ENCODE data around the gene ALPL. TPM values are rescaled to one million over a fixed set of nuclear protein-coding genes. Genes with fewer than 3 reads are reported as not detected.
"Not testable (repeated sequence)": the region's sequence is repeated elsewhere in the genome, so short reads cannot be mapped to it uniquely, and the experiment has no call there.

ALPL gene
- total RNA-seq, 2 donors from 2014 or later = not detected

GRCh38 chr1:21550866-21551475 is 41.7 kb downstream of the ALPL start:
- no peak for ATAC-seq (replicated peaks)
- Mint-ChIP-seq H3K9me3 (no peaks in the 10 kb centered on the region), H3K27me3 (peaks cover 19% of the 10 kb centered on the region), H3K4me3 (no peak overlapping the region), H3K27ac (no peak overlapping the region), H3K4me1 (no peaks in the 10 kb centered on the region), H3K36me3 (ENCODE audit: low read depth) (no peaks in the 10 kb centered on the region)

- Mint-ChIP-seq H3K36me3 (ENCODE audit: low read depth) (no peaks in the 10 kb centered on the region), H3K4me3 (no peak overlapping the region), H3K27ac (no peak overlapping the region), H3K9me3 (no peaks in the 10 kb centered on the region), H3K4me1 (no peaks in the 10 kb centered on the region), H3K27me3 (peaks cover 24% of the 10 kb centered on the region)
- ATAC-seq (replicated peaks) = no peak
Measured at GRCh38 chr1:21552715-21553114, 43.5 kb downstream of the ALPL start.

- no peak overlapping the region for H3K27ac Mint-ChIP-seq
- ATAC-seq (replicated peaks) = no peak
- peaks cover 24% of the 10 kb centered on the region for H3K27me3 Mint-ChIP-seq
- no peaks in the 10 kb centered on the region for H3K36me3 Mint-ChIP-seq (ENCODE audit: low read depth)
- no peaks in the 10 kb centered on the region for H3K4me1 Mint-ChIP-seq
- H3K9me3 Mint-ChIP-seq = no peaks in the 10 kb centered on the region
- H3K4me3 Mint-ChIP-seq = no peak overlapping the region
Measured at GRCh38 chr1:21553116-21553926, 44.1 kb downstream of the ALPL start.

GRCh38 chr1:21559788-21560567 is 50.8 kb downstream of the ALPL start:
- H3K27me3 Mint-ChIP-seq = peaks cover 12% of the 10 kb centered on the region
- H3K4me3 Mint-ChIP-seq = no peak overlapping the region
- ATAC-seq (replicated peaks) = no peak
- H3K36me3 Mint-ChIP-seq (ENCODE audit: low read depth) = no peaks in the 10 kb centered on the region
- no peak overlapping the region for H3K27ac Mint-ChIP-seq
- no peaks in the 10 kb centered on the region for H3K9me3 Mint-ChIP-seq
- H3K4me1 Mint-ChIP-seq = no peaks in the 10 kb centered on the region

GRCh38 chr1:21560916-21561638 is 51.9 kb downstream of the ALPL start:
- Mint-ChIP-seq H3K4me1 (no peaks in the 10 kb centered on the region), H3K27ac (no peak overlapping the region), H3K36me3 (ENCODE audit: low read depth) (no peaks in the 10 kb centered on the region), H3K27me3 (peaks cover 12% of the 10 kb centered on the region), H3K4me3 (no peak overlapping the region), H3K9me3 (no peaks in the 10 kb centered on the region)
- no peak for ATAC-seq (replicated peaks)

GRCh38 chr1:21562896-21563295 is 53.7 kb downstream of the ALPL start:
- no peaks in the 10 kb centered on the region for H3K36me3 Mint-ChIP-seq (ENCODE audit: low read depth)
- no peaks in the 10 kb centered on the region for H3K4me1 Mint-ChIP-seq
- no peak for ATAC-seq (replicated peaks)
- no peak overlapping the region for H3K4me3 Mint-ChIP-seq
- peaks cover 7% of the 10 kb centered on the region for H3K27me3 Mint-ChIP-seq
- no peak overlapping the region for H3K27ac Mint-ChIP-seq
- H3K9me3 Mint-ChIP-seq = no peaks in the 10 kb centered on the region

- H3K36me3 Mint-ChIP-seq (ENCODE audit: low read depth) = no peaks in the 10 kb centered on the region
- no peak overlapping the region for H3K27ac Mint-ChIP-seq
- no peaks in the 10 kb centered on the region for H3K9me3 Mint-ChIP-seq
- peaks cover 4% of the 10 kb centered on the region for H3K27me3 Mint-ChIP-seq
- H3K4me1 Mint-ChIP-seq = no peaks in the 10 kb centered on the region
- H3K4me3 Mint-ChIP-seq = no peak overlapping the region
- ATAC-seq (replicated peaks) = no peak
Measured at GRCh38 chr1:21563971-21564370, 54.7 kb downstream of the ALPL start.

- Mint-ChIP-seq H3K27me3 (peaks cover 3% of the 10 kb centered on the region), H3K4me1 (no peaks in the 10 kb centered on the region), H3K27ac (no peak overlapping the region), H3K4me3 (no peak overlapping the region), H3K9me3 (no peaks in the 10 kb centered on the region), H3K36me3 (ENCODE audit: low read depth) (no peaks in the 10 kb centered on the region)
- no peak for ATAC-seq (replicated peaks)
Measured at GRCh38 chr1:21564521-21565095, 55.4 kb downstream of the ALPL start.

GRCh38 chr1:21565285-21565684 is 56.1 kb downstream of the ALPL start:
- Mint-ChIP-seq H3K27ac (no peak overlapping the region), H3K27me3 (no peaks in the 10 kb centered on the region), H3K36me3 (ENCODE audit: low read depth) (no peaks in the 10 kb centered on the region), H3K4me3 (no peak overlapping the region), H3K4me1 (no peaks in the 10 kb centered on the region), H3K9me3 (no peaks in the 10 kb centered on the region)
- no peak for ATAC-seq (replicated peaks)

- not testable (repeated sequence) for H3K36me3 Mint-ChIP-seq (ENCODE audit: low read depth); H3K27ac Mint-ChIP-seq; ATAC-seq (replicated peaks); H3K4me3 Mint-ChIP-seq; H3K4me1 Mint-ChIP-seq; H3K27me3 Mint-ChIP-seq; H3K9me3 Mint-ChIP-seq
Measured at GRCh38 chr1:21566361-21566760, 57.1 kb downstream of the ALPL start.

GRCh38 chr1:21567241-21568005 is 58.2 kb downstream of the ALPL start:
- ATAC-seq (replicated peaks) = no peak

GRCh38 chr1:21568006-21568746 is 59.0 kb downstream of the ALPL start:
- Mint-ChIP-seq H3K36me3 (ENCODE audit: low read depth) (no peaks in the 10 kb centered on the region), H3K4me1 (no peaks in the 10 kb centered on the region), H3K27ac (no peak overlapping the region), H3K4me3 (no peak overlapping the region), H3K9me3 (no peaks in the 10 kb centered on the region), H3K27me3 (peaks cover 3% of the 10 kb centered on the region)
- ATAC-seq (replicated peaks) = no peak

More at GRCh38 chr1:21567241-21568005, 58.2 kb downstream of the ALPL start:
- Mint-ChIP-seq H3K4me1 (no peaks in the 10 kb centered on the region), H3K36me3 (ENCODE audit: low read depth) (no peaks in the 10 kb centered on the region), H3K27ac (no peak overlapping the region), H3K4me3 (no peak overlapping the region), H3K27me3 (no peaks in the 10 kb centered on the region), H3K9me3 (no peaks in the 10 kb centered on the region)

- ATAC-seq (replicated peaks) = no peak
- Mint-ChIP-seq H3K4me1 (no peaks in the 10 kb centered on the region), H3K27ac (no peak overlapping the region), H3K4me3 (no peak overlapping the region), H3K27me3 (peaks cover 6% of the 10 kb centered on the region), H3K36me3 (ENCODE audit: low read depth) (no peaks in the 10 kb centered on the region), H3K9me3 (no peaks in the 10 kb centered on the region)
Measured at GRCh38 chr1:21568809-21569385, 59.7 kb downstream of the ALPL start.

All from activated T-helper 17 cell treated with anti-CD3 and anti-CD28 coated beads, Interleukin-2, amount 50 U/mL, for 72 hours (primary cell).